VCaP (cell line): ENCODE data around the gene OR5H1.
"Not testable (repeated sequence)": the region's sequence is repeated elsewhere in the genome, so short reads cannot be mapped to it uniquely, and the experiment has no call there.

Experiments
- H3K27ac ChIP-seq: fragments of 450-650 bp; 2 replicates; pipeline ENCODE4 v1.5.1; 2017
- TF ChIP-seq, protein P1 (sequence below): fragments of 450-650 bp; conservative IDR thresholded peaks from 2 replicates; pipeline ENCODE4 v1.5.1; 2017; ENCODE audit warnings: mild to moderate bottlenecking, moderate library complexity

OR5H1 gene

GRCh38 chr3:98114264-98114663 is 16.3 kb upstream of the OR5H1 start:
- H3K27ac ChIP-seq = no peak overlapping the region
- TF ChIP-seq, protein P1, sequence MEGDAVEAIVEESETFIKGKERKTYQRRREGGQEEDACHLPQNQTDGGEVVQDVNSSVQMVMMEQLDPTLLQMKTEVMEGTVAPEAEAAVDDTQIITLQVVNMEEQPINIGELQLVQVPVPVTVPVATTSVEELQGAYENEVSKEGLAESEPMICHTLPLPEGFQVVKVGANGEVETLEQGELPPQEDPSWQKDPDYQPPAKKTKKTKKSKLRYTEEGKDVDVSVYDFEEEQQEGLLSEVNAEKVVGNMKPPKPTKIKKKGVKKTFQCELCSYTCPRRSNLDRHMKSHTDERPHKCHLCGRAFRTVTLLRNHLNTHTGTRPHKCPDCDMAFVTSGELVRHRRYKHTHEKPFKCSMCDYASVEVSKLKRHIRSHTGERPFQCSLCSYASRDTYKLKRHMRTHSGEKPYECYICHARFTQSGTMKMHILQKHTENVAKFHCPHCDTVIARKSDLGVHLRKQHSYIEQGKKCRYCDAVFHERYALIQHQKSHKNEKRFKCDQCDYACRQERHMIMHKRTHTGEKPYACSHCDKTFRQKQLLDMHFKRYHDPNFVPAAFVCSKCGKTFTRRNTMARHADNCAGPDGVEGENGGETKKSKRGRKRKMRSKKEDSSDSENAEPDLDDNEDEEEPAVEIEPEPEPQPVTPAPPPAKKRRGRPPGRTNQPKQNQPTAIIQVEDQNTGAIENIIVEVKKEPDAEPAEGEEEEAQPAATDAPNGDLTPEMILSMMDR = no peak

DNA sequence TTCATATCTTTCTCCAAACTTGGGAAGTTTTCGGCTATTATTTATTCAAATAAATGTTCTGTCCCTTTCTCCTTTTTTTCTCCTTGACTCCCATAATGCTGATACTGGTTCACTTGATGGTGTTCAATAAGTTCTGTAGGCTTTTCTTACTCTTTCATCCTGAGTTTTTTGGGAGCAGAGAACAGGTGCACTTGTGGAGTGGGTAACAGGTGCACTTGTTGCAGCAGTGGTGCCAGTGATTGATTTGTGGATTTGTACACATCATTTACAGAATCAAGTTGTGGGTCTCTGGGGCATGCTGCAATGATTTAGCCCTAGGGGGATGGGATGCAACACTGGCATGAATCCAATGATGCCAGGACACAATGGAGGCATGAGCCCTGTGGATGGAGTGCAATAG is 14.8 kb upstream of the OR5H1 start:
- TF ChIP-seq, protein P1 = no peak
- no peak overlapping the region for H3K27ac ChIP-seq

- TF ChIP-seq, protein P1 = no peak
- H3K27ac ChIP-seq = no peak overlapping the region
Measured at GRCh38 chr3:98136631-98137030, 6.1 kb downstream of the OR5H1 start.

- not testable (repeated sequence) for H3K27ac ChIP-seq
Measured at GRCh38 chr3:98137826-98138557, 7.5 kb downstream of the OR5H1 start.

GRCh38 chr3:98140531-98140930 is 10.0 kb downstream of the OR5H1 start:
- no peak overlapping the region for H3K27ac ChIP-seq

DNA sequence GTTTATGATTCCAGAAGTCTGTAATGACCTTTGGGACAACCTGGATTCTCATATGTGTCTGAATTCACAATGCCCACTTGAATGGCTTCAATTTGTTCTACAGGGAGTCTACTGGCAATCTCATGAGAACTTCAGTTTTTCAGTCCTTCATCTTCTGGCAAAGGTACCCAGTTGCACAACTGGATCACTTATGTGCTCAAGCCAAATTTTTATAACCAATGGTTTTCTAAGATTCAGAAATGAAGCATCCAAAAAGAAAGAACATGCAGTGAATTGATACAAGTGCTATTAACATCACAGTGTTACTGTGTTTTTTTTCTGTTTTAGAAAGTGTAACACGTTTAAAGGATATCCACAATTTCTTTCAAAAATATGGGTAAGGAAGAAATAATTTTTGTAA is 16.7 kb downstream of the OR5H1 start, which contains the start of gene OR5H14:
TSS of gene OR5H14 (plus strand) at position 301 of the 400 bp plus-strand sequence. CDS start 1,907 bp downstream, outside the sequence.
- H3K27ac ChIP-seq = no peak within 1 kb of the TSS
- TF ChIP-seq, protein P1 = no peak

More at GRCh38 chr3:98140531-98140930, 10.0 kb downstream of the OR5H1 start:
- TF ChIP-seq, protein P1 = no peak

- TF ChIP-seq, protein P1 = no peak
- H3K27ac ChIP-seq = no peak overlapping the region
Measured at GRCh38 chr3:98148751-98149150, 18.2 kb downstream of the OR5H1 start.

- H3K27ac ChIP-seq = not testable (repeated sequence)
Measured at GRCh38 chr3:98149456-98149855, 18.9 kb downstream of the OR5H1 start.

DNA sequence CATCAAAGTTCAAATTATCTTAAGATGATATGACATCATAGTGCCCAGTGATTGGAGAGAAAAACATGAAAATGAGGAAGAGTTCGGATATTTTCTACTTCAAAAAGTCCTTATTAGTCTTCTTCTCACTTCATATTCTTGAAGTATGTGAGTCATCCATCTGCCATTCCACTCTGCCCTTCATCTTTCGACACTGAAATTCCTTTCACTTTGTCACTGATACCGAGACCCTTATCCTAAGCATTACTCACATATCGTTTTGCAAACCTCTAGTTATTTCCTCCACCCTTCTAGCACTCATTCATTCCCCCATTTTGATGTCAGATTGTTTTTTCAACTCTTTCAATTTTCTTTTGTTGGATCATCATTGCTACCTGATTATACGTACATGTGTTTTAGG is 20.7 kb downstream of the OR5H1 start:
- H3K27ac ChIP-seq = no peak overlapping the region
- TF ChIP-seq, protein P1 = no peak
